K562 (cell line): ENCODE results near the gene PRDM16. TPM values are rescaled to one million over a fixed set of nuclear protein-coding genes. Genes with fewer than 3 reads are reported as not detected.

Experiments
- ATAC-seq: fragments of 200-7000 bp; cut with Tn5 transposase; 3 replicates; pipeline ENCODE4 v1.9.1; 2020; ENCODE audit warnings: moderate library complexity
- BruUV-seq: library from RNA; stranded (reverse); fragments of 400-500 nt; replicated peaks from 2 replicates; lab custom pipeline; 2021; lab: Mats Ljungman, UMichigan
- CTCF ChIA-PET: fragments of 300-600 bp; formaldehyde crosslinking; extraction: SDS; loops from one replicate; lab custom pipeline; 2021; ENCODE audit warnings: low intra/inter-chr PET ratio; lab: Yijun Ruan, JAX
- POLR2A ChIA-PET: fragments of 300-600, 350-650 bp; sonication (Branson Sonifier 250); formaldehyde crosslinking; extraction: SDS; loops from one replicate; lab custom pipeline; 2021; ENCODE audit warnings: antibody characterized with exemption, inconsistent platforms; lab: Yijun Ruan, JAX
- DNase-seq, 4 experiments: peaks; one replicate each; pipeline versions ENCODE4 v3.0.0 to v3.0.0-alpha.2; 2011 to 2018; ENCODE audit warnings: low spot score in 3 of 4, mixed read lengths in 3 of 4; ENCODE audit errors: extremely low read depth in 1 of 4
- FAIRE-seq: peaks from 2 replicates; lab custom pipeline; 2011; peaks lifted over from hg19 to GRCh38; lab: Jason Lieb, UNC
- H2AFZ ChIP-seq: 2 replicates; pipeline ENCODE4 v1.6.0; 2011; ENCODE audit warnings: low read depth, low read length, control low read depth, inconsistent platforms
- H3K27ac ChIP-seq: fragments of 200-600 bp; 3 replicates; pipeline ENCODE4 v1.8.0; 2011; ENCODE audit warnings: low read depth, mild to moderate bottlenecking, control low read depth, inconsistent platforms, low read length, moderate library complexity, mixed read lengths; ENCODE audit errors: extremely low read depth
- H3K27me3 ChIP-seq, 2 experiments: fragments of 300-600 bp in 1 of 2; 2 replicates in 1 of 2; 3 replicates in 1 of 2; pipeline versions ENCODE4 v1.6.0 to v1.8.0; 2011; ENCODE audit warnings: inconsistent platforms in 2 of 2, low read length in 2 of 2, mild to moderate bottlenecking in 1 of 2, mixed read lengths in 1 of 2, moderate library complexity in 1 of 2; ENCODE audit not compliant: control insufficient read depth in 2 of 2, insufficient read depth in 2 of 2
- H3K36me3 ChIP-seq: fragments of 300-600 bp; 3 replicates; pipeline ENCODE4 v1.8.0; 2011; ENCODE audit warnings: mild to moderate bottlenecking, low read length, inconsistent platforms; ENCODE audit not compliant: control insufficient read depth, insufficient read depth
- H3K4me1 ChIP-seq, 2 experiments: fragments of 200-600 bp in 1 of 2; replicated peaks in 1 of 2; 2 replicates in 1 of 2; 3 replicates in 1 of 2; pipeline versions ENCODE4 v1.5.1 to v1.8.0; 2011; ENCODE audit warnings: inconsistent platforms in 2 of 2, low read length in 2 of 2, mild to moderate bottlenecking in 1 of 2, mixed read lengths in 1 of 2, moderate library complexity in 1 of 2; ENCODE audit not compliant: control insufficient read depth in 2 of 2, insufficient read depth in 2 of 2
- H3K4me2 ChIP-seq: 2 replicates; pipeline ENCODE4 v1.6.1; 2011; ENCODE audit warnings: low read length, control low read depth, inconsistent platforms, mixed read lengths; ENCODE audit not compliant: insufficient read depth
- H3K4me3 ChIP-seq: fragments of 200-600 bp; sonication (generic), shearing (Covaris generic); 2 replicates; pipeline ENCODE4 v1.5.1; 2016; ENCODE audit warnings: control low read depth, inconsistent platforms
- H3K79me2 ChIP-seq: fragments of 200-600 bp; 3 replicates; pipeline ENCODE4 v1.8.0; 2011; ENCODE audit warnings: low read length, inconsistent platforms; ENCODE audit not compliant: control insufficient read depth, insufficient read depth
- H3K9ac ChIP-seq, 2 experiments: 2 replicates each; pipeline versions ENCODE4 v1.6.0 to v1.6.1; 2011; ENCODE audit warnings: low read depth in 2 of 2, low read length in 2 of 2, control low read depth in 1 of 2, inconsistent platforms in 1 of 2, mild to moderate bottlenecking in 1 of 2, mixed read lengths in 1 of 2; ENCODE audit not compliant: insufficient read depth in 1 of 2
- H3K9me1 ChIP-seq: one replicate; pipeline ENCODE4 v1.6.0; 2011; ENCODE audit warnings: inconsistent platforms, mild to moderate bottlenecking, low read length, moderate library complexity; ENCODE audit not compliant: control insufficient read depth, insufficient read depth
- H3K9me3 ChIP-seq: replicated peaks from 2 replicates; pipeline ENCODE4 v1.5.1; 2011; ENCODE audit warnings: low read depth, low read length, inconsistent platforms; ENCODE audit not compliant: control insufficient read depth, insufficient read depth
- H4K20me1 ChIP-seq: replicated peaks from 2 replicates; pipeline ENCODE4 v1.6.1; 2011; ENCODE audit warnings: low read length, inconsistent platforms, mixed read lengths; ENCODE audit not compliant: control insufficient read depth, insufficient read depth
- ATF2 ChIP-seq: sonication (generic); formaldehyde crosslinking; IDR thresholded peaks from 2 replicates; pipeline ENCODE4 v1.8.1; 2022; ENCODE audit warnings: missing genetic modification reagents
- ATF3 ChIP-seq, 2 experiments: fragments of 450-650 bp in 1 of 2; sonication (generic) in 1 of 2; formaldehyde crosslinking in 1 of 2; IDR thresholded peaks in 1 of 2; conservative IDR thresholded peaks in 1 of 2; 2 replicates each; pipeline versions ENCODE4 v1.6.1 to v1.8.1; 2016 to 2023; ENCODE audit warnings: mild to moderate bottlenecking in 2 of 2, moderate library complexity in 2 of 2, inconsistent platforms in 1 of 2, missing genetic modification reagents in 1 of 2
- CHD2 ChIP-seq: IDR thresholded peaks from 2 replicates; pipeline ENCODE4 v1.6.1; 2011; ENCODE audit warnings: low read depth, low read length
- DDX20 ChIP-seq: fragments of 450-650 bp; IDR thresholded peaks from 2 replicates; pipeline ENCODE4 v1.6.1; 2016; ENCODE audit warnings: missing genetic modification characterization, low read depth, mild to moderate bottlenecking, missing compliant biosample characterization, moderate library complexity
- HLTF ChIP-seq: fragments of 450-650 bp; IDR thresholded peaks from 2 replicates; pipeline ENCODE4 v1.6.1; 2016
- JUNB ChIP-seq: fragments of 450-650 bp; formaldehyde crosslinking; conservative IDR thresholded peaks from 2 replicates; pipeline ENCODE4 v1.4.0; 2020; ENCODE audit warnings: mild to moderate bottlenecking
- NCOA2 ChIP-seq, 2 experiments: fragments of 450-650 bp; IDR thresholded peaks; 2 replicates each; pipeline ENCODE4 v1.6.1; 2018; ENCODE audit warnings: mild to moderate bottlenecking in 2 of 2, moderate library complexity in 1 of 2; ENCODE audit not compliant: partially characterized antibody in 2 of 2
- NEUROD1 ChIP-seq: fragments of 150-350 bp; IDR thresholded peaks from 2 replicates; pipeline ENCODE4 v1.6.1; 2014; ENCODE audit warnings: borderline replicate concordance, low read length, low read depth; ENCODE audit not compliant: partially characterized antibody
- NR2F6 ChIP-seq: fragments of 450-650 bp; formaldehyde crosslinking; IDR thresholded peaks from 2 replicates; pipeline ENCODE4 v1.4.0; 2020; ENCODE audit warnings: mild to moderate bottlenecking
- NR4A1 ChIP-seq, 2 experiments: fragments of 250-450 bp in 1 of 2; fragments of 450-650 bp in 1 of 2; sonication (Bioruptor Pico) in 1 of 2; IDR thresholded peaks; 2 replicates each; pipeline versions ENCODE4 v1.4.0 to v1.6.1; 2016 to 2020; ENCODE audit warnings: mild to moderate bottlenecking in 2 of 2, missing compliant biosample characterization in 1 of 2, missing genetic modification characterization in 1 of 2, moderate library complexity in 1 of 2
- SIN3B ChIP-seq: fragments of 450-650 bp; IDR thresholded peaks from 2 replicates; pipeline ENCODE4 v1.6.1; 2017; ENCODE audit warnings: low read depth, mild to moderate bottlenecking, moderate library complexity
- SMAD1 ChIP-seq: fragments of 150-350 bp; IDR thresholded peaks from 2 replicates; pipeline ENCODE4 v1.6.1; 2014; ENCODE audit warnings: low read length, low read depth; ENCODE audit not compliant: partially characterized antibody
- STAT5A ChIP-seq: IDR thresholded peaks from 2 replicates; pipeline ENCODE4 v1.6.1; 2012; ENCODE audit warnings: low read length, inconsistent platforms, borderline replicate concordance
- SUPT5H ChIP-seq: fragments of 450-650 bp; IDR thresholded peaks from 2 replicates; pipeline ENCODE4 v1.6.1; 2016
- UBTF ChIP-seq, 2 experiments: IDR thresholded peaks; 2 replicates each; pipeline ENCODE4 v1.6.1; 2012; ENCODE audit warnings: improper control_type of control experiment in 2 of 2, low read depth in 2 of 2, low read length in 2 of 2, borderline replicate concordance in 1 of 2
- YBX1 ChIP-seq: fragments of 450-650 bp; IDR thresholded peaks from 2 replicates; pipeline ENCODE4 v1.7.1; 2016; ENCODE audit warnings: mild to moderate bottlenecking
- ZBTB34 ChIP-seq: fragments of 250-450 bp; sonication (Bioruptor Pico); IDR thresholded peaks from 2 replicates; pipeline ENCODE4 v1.8.0; 2021; ENCODE audit warnings: mild to moderate bottlenecking, moderate library complexity
- WGBS: fragments of 100-300 bp; shearing (Covaris generic); methylation state at CpG from one replicate; pipeline ENCODE4 v1.1.6; 2016; ENCODE audit warnings: low coverage, mixed read lengths; ENCODE audit not compliant: insufficient coverage; ENCODE audit errors: missing lambda C conversion rate; 5-methylcytosine and 5-hydroxymethylcytosine counted together
- in situ Hi-C: fragments of 300-500 bp; cut with MboI; formaldehyde crosslinking; loops from 4 replicates; pipeline ENCODE4 v1.15.0; 2018; ENCODE audit warnings: inconsistent platforms, mixed read lengths
- intact Hi-C: fragments of 100-400 bp; cut with micrococcal nuclease; formaldehyde crosslinking; loops from 2 replicates; pipeline ENCODE4 v1.14.2; 2022
- polyA plus RNA-seq, 8 experiments: library from polyadenylated mRNA; depleted of rRNA in 4 of 8; stranded (reverse) in 5 of 8; unstranded in 3 of 8; fragments of >200 nt; fragmentation: Nextera tagmentation in 2 of 8; fragmentation: Illumina TruSeq in 1 of 8; extraction: Ambion mirVana in 2 of 8; extraction: Trizol in 1 of 8; gene quantifications; 2 replicates each; pipeline versions ENCODE4 v1.2.1 to v1.2.3, GENCODE V29; 2011 to 2014; ENCODE audit warnings: inconsistent platforms in 1 of 8, missing spikeins in 1 of 8
- total RNA-seq, 7 experiments: library from RNA; depleted of rRNA in 6 of 7; stranded (reverse); fragments of >200 nt in 6 of 7; fragmentation: Illumina TruSeq in 2 of 7; extraction: Trizol in 2 of 7; gene quantifications; 2 replicates each; pipeline versions ENCODE4 v1.2.1 to v1.2.3, GENCODE V29; 2011 to 2021; ENCODE audit warnings: low replicate concordance in 1 of 7

PRDM16 gene
- total and polyA plus RNA-seq, 9 of the 15 experiments (the other 6 are each of a cell fraction or from before 2014, with no cell fraction given): 0.10 to 0.27 TPM; not detected in 7

GRCh38 chr1:3251807-3252428, 182.9 kb downstream of the PRDM16 start:
- intact Hi-C loops: no loop called here
- H2AFZ ChIP-seq: no peak overlapping the region
- POLR2A ChIA-PET: no interaction called here
- ATAC-seq (no peak), DNase-seq (no peak), FAIRE-seq (no peak)
- no TSS peak for BruUV-seq
- no peaks in the 10 kb centered on the region for H3K9me3 ChIP-seq
- no peak overlapping the region for H3K27ac ChIP-seq
- no peaks in the 10 kb centered on the region for H3K36me3 ChIP-seq
- no peak overlapping the region for H3K4me2 ChIP-seq
- no peaks in the 10 kb centered on the region for H3K79me2 ChIP-seq
- peaks cover 11 to 27% of the 10 kb centered on the region in 2 experiments; a peak in 3 of 5 replicates for H3K27me3 ChIP-seq
- in situ Hi-C loops: no loop called here
- H3K9me1 ChIP-seq: no peaks in the 10 kb centered on the region
- H3K9ac ChIP-seq: no peak overlapping the region
- peaks cover 0 to 17% of the 10 kb centered on the region in 2 experiments; a peak in 1 of 5 replicates for H3K4me1 ChIP-seq
- CTCF ChIA-PET: no interaction called here
- H4K20me1 ChIP-seq: no peaks in the 10 kb centered on the region
- H3K4me3 ChIP-seq: no peak overlapping the region
- WGBS: 2% methylated on average over 17 of the region's 17 CpGs
- TF ChIP-seq NR4A1 (CRISPR knock-in tag; IDR thresholded peaks at IDR 0.05) (no peak), NR4A1 (tag; IDR thresholded peaks at IDR 0.05) (no peak), NEUROD1 (no peak), NR2F6 (CRISPR knock-in tag) (no peak), STAT5A (no peak), HLTF (no peak), ZBTB34 (CRISPR knock-in tag) (no peak), DDX20 (tag) (no peak), JUNB (CRISPR knock-in tag) (no peak), SIN3B (no peak), CHD2 (no peak), SMAD1 (no peak), YBX1 (no peak), UBTF (IDR thresholded peaks at IDR 0.05; ENCODE audit: borderline replicate concordance in 1 of 2, low read depth in 2 of 2, low read length in 2 of 2) (no peak), ATF2 (no peak), ATF3 (IDR thresholded peaks at IDR 0.05) (no peak), ATF3 (CRISPR knock-in tag; conservative IDR thresholded peaks at IDR 0.05) (no peak), NCOA2 (IDR thresholded peaks at IDR 0.05; ENCODE audit: partially characterized antibody in 2 of 2) (no peak), SUPT5H (no peak)
